EL (cell line): ENCODE data around the gene MBP.

Experiments used
- DNase-seq: peaks from one replicate; pipeline ENCODE4 v3.0.0-alpha.2; 2016

MBP gene

DNA sequence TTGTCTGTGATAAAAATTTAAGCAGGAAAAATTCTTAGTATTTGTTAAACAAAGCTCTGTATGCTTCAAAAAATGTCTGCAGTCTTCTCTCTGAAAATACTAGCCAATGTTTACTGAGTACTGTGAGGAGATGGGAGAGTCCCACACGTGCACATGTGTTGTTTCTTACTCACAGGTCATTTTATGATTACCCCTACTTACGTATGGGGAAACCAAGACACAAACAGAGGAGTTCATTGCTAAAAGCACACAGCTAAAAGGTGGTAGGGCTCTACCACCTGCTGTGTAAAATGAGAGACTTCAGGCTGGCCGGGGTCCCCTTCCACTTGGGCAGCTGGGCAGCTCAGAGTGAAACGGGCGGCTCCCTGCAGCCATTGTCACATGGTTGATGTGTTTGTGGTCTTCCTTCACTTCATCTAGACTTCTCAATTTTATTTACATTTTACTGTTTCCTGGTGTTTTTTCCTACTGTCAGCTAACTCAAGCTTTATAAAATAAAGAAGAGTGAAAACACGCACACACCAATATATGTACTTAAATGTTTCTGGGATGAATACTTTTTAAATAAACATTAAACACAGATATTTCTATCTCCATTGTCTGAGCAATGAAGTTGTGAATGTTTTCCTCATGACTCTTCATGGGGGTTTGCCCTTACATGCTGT is 71.2 kb downstream of the MBP start:
- DNase-seq, result peak; percentile 15

DNA sequence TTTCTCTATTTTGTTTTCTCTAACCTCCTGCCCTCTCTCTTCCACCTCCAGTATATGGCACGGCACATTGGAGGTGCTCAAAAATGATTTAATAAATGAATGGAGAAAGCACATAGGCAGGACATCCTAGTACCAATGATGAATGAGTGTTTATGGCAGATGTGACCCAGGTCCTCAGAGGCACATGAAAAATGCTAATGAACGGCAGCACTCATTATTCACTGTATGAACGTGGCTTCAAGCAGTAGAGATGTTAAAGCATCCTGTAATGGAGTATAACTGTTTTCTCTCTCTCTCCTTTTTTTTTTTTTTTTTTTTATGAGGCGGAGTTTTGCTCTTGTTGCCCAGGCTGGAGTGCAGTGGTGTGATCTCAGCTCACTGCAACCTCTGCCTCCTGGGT is 72.4 kb downstream of the MBP start:
- DNase-seq, result no peak

DNA sequence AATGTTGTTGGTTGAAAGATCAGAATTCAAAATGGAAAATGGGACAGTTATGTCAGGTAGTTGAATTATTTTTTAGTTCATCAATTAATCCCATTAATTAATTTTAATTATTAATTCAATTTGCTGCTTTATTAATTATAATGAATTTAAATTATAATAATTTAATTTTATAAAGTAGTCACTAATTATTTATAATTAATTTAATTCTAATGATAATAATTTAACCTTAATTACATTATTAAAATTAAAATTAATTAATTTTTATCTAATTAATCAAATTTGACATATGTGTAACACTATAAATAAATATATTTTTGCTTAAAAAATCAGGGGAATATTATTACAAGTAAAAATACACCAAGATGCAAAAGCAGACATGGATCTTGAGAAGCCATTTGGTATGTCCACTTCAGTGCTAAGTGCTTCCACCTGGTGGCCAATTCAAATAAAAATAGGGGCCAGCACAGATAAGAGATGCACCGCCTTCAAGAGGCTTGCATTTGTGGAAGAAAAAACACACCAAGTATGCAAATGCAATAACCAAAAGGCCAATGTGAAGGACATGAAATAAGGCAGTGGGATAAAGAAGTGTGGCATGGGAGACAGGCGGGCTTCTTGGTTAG is 73.2 kb downstream of the MBP start:
- peak; percentile 72 for DNase-seq

DNA sequence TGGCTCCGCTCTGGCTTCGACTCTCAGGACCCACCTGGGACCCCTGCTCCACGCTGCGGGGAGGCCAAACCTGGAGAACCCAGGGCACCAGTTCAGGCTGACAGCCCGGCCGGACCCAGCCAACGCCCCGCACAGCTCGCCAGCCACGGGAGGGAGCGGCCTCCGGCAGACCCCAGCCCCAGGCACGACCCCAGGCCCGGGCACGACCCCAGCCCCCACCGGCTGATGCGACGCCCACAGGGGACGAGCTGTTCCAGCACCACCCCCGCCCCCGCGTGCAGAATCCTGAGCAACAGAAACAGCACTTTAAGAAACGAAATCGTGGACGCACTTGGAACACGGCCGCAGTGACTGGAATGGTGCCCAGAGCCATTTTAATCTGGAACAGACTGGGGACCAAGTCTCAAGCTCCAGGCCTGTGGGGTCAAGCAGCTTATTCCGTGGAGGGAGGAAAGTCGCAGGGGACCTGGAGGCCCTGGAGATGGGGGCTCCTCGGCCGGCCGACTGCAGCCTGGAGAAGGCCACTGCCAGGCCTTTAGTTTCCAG is 74.2 kb downstream of the MBP start:
- no peak for DNase-seq

DNA sequence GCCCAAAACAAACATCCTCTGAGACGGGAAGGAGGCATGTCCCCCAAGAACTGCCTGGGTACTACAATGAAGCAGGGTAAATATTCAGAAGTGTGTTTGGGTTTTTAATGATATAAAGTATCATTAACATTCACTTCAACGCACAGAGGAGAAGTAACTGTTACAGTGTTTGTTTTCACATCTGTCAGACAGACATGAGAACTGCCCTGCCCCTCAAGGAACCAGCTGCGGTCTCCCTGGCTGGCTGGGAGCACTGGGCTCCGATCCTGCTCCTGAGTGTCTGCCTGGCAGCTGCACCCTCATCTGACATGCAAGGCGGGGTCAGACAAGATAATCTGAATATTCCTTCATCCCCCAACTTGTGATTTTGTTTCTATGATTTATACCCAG is 75.6 kb downstream of the MBP start:
- DNase-seq, result no peak

DNA sequence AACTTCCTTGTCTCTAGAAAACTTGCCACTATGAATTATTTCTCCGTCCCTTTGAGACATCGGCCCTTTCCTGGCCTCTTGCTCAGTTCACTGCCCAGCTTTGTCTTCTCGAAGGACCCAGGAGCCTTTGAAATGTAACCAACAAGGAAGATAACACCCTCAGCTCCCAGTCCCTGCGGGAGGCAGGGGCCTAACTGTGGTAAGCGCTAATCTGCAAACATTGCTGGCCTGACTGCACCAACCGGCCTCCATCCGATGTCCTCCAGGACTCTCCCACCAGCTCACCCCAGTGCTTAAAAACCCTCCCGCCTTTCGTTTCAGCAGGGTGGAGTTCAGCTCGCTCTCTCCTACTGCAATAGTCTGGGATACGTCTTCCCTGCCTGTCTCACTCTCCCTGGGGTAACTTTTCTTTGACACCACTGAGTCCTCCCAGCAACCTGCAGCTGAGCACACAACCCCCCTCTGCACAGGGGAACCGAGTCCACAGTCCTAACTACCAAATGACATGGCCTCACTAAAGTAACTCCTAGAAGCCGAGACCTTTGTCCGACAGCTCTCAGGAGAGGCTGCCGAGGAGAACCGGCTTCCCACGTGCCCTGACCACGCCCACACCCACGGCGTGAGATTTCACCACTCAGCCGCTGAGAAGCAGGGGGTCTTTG is 76.1 kb downstream of the MBP start:
- DNase-seq, result no peak

DNA sequence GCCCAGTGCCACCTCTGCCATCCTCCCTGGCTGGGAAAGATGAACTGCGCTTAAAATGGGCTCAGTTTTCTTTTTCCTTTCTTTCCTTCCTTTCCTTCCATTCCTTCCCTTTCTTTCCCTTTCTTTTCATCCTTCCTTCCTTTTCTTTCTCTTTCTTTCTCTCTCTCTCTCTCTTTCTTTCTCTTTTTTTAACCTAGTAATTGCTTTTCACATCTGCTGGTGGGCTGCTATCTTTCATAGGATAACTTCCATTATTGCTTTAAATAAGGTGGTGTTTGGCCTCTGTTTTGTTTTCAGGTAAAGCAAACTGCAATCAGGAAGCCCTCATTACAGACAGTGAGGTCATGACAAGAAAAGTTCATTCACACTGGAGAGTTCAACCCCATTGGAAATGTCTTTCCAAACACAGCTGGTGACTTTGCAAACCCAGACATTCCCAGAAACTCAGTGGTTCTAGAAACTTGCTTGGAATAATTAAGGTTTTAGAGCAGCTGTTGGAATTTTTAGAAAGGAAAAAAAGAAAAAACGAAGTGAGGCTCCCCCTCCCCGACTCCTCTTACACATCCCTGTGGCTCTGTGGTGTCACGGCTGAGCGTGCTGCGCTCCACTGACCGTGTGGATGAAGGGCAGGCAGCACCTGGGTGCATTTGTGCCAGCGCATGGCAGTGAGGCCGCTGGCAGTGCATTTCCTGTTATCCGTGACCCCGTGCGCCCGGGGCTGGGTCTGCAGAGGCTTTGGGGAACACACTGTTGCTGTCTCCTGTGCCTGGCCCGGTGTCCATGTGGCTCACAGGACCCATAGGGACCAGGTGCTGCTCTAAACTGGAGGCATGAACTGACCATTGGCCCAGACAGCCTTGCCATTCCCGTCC is 76.9 kb downstream of the MBP start:
- DNase-seq, result no peak

DNA sequence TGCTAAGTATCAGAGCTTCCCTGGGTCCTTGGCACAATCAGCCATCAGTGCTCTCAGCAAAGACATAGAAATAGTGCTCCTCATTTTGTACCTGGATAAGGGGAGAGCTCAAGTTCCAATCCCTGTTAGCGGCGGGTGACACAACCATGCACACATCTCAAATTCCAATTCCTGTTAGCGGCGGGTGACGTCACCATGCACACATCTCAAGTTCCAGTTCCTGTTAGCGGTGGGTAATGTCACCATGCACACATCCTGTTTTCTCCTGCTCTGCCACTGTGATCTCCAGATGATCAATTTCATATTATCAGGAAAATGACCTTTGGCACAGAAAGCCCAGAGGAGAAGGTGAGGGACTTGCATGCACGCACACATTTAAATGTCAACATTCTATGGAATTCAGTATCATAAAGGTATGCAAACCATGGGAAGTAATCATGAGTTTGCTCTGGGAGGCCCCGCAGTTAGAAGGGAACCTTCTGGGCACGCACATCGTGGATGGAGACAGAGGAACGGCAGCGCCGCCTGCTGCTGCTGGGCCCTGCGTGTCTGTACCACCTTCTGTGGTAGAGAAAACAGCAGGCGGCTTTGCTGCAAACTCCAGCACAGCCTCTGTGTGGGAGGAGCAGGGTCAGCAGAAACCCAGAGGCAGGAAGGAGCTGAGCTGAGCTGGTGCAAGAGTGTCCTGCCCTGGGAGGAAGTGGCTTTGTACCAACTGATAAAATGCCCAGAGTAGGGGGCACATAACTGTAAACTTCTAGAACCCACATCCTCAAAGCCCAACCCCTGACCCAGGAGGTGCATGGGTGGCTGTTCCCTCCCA is 77.8 kb downstream of the MBP start:
- peak; percentile 90 for DNase-seq

DNA sequence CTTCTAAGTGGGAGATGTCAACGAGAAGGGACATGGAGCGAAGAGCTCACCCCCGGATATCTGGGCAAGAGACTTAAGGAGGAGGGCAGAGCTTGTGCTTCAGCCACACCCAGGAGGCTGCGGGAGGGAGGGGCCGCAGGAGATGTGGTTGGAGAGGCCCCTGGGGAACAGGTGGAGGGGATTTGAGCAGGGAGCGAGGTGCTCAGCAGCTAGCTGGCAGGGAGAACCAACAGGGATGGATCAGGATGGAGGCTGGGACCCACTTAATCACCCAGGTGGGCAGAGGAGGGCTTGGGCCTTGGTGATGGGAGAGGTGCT is 78.3 kb downstream of the MBP start:
- DNase-seq, result no peak

DNA sequence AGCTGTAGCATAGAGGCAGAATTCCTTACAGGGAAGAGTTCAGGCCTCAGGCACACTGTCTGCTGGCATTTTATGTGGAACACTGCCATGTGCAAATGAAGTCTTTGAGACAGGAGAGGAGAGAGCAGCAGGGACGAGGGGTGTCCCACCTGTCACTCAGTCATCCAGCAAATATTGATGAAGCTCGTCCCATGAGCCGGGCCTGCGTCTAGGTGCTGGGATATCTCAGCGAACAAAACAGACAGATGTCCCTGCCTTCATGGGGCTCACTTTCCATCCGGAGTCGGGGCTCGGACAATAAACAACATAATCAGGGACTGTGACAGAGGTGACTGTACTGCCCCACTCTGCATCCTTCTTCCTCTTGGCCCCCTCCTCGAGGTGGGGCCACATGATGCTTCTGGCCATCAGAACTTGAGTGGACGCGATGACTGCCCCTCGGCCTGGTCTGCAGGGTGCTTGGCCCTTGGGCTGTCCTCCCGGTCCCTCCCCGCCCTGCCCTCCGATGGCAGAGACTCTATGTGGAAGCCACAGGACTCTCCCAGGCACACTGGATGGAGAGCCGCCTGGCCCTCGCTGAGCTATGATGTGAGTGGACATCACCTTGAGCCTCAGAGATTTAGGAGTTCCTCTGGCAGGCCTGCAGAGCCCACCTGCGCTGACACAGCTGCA is 78.8 kb downstream of the MBP start:
- no peak for DNase-seq

DNA sequence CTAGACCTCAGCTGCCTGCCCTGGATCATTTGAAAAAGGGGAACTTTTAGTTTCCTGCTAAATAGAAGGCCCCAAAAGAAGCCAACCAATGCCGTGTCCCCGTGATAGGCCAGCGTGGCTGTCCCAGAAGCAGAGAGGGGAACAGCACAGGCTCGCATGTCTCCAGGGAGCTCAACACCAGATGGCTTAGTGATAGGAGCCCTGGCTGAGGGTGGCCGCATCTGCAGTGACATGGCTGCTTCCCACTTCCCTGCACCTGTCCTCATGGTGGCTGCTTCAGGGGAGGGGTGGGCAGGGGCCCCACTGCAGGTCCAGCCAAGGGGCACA is 79.6 kb downstream of the MBP start:
- no peak for DNase-seq

DNA sequence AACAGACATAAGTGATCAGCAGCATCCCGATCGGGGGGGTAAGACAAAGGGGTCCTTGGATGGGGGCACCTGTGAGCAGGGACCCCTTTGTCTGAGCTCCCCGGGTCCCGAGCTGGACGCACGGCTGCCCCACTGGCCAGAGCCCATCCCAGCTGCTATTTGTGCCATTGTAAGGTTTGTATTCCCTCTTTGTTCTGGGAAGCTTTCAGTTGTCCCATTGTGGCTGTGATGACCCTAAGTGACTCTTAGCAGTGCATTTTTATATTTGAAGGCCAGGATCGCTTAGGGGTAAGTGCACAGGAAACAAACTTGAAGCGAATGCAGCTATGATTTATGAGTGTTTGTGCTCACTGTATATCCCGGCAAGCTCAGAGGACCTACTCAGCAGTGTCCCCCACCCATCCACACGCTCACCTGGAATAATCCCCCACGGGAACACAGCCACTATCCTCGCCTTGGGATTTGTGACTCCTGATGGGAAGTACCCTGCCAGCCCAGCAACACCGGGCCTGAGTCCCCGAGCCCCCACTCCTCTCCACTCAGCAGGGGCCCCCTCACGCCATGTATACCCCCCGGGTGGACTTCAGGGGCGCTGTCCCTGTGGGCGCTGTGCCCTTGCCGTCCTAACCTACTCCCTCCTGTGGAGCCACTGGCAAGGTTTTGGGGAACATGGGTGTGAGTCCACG is 80.1 kb downstream of the MBP start:
- no peak for DNase-seq

DNA sequence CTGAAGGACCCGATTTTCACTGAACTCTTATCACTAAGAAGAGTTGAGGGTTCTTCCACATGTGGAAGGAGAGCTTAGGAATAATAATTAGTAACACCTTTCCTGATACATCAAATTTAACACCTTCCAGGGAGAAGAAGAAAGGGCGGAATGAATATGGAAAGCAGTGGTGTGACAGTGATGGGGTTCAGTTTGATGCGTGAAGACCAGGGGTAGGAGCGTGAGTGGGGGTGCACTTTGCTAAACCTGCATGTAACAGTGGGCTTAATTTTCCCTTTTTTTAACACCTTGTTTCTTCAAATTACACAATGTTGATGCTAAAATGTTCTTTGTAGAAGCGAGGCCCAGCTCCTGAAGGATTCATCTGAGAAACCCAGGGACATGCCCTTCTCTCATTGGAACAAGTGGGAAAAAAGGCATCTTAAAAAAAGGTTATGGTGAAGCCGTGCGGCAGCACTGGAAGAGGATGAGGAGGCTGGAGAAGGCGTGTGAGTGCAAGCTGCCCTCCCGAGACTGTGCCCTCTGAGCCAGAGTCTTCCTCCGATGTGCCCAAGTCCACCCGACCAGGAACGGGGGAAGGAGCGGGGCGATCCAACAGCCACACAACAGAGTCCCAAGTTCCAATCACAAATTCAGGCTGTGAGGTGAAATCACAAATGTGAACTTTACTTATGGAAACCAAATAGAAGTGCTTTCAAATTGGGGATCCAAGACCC is 80.8 kb downstream of the MBP start:
- no peak for DNase-seq

DNA sequence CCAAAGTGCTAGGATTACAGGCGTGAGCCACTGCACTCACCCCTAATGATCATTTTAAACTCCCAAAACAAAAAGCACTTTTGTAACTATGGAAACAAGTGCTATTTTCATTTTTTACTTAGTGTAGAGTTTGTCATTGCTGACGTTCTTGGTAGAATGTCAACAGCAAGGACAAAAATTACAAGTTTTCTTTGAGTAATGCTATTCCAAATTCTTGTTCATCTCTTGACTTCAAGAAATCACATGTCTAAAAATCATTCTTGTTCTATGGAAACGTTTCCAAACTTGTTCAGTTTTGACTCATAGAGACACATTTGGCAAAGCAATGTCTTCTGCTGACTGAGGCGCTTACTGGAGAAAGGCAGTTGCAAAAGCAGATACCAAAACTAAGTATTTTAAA is 82.6 kb downstream of the MBP start:
- no peak for DNase-seq

DNA sequence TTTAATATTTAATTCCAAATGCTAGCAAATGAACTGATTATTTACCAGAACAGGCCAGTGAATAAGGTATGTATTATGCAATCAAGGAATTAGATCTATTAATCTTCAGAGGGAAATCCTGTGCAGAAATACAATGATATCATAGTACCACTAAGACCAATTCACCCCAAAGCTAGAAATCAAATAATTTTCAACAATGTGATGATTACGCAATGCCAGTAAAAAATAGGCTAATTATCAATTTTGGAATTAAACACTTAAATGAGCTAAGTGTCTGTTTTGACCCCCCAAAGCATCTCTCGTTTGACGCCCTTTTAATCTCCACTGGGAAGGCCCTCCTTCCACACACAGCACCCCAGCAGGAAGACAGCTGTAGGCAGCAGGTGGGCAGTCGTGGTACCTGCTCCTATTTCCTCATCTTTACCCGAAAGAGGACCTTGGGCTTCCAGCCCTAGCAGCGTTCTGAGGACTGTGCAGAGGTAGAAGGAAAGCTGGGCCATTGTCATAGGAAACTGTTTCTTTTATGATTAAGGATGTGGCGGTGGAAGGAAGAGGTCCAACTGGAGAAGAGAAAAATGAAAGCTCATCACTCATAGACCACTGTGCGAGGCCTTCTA is 84.7 kb downstream of the MBP start:
- no peak for DNase-seq

DNA sequence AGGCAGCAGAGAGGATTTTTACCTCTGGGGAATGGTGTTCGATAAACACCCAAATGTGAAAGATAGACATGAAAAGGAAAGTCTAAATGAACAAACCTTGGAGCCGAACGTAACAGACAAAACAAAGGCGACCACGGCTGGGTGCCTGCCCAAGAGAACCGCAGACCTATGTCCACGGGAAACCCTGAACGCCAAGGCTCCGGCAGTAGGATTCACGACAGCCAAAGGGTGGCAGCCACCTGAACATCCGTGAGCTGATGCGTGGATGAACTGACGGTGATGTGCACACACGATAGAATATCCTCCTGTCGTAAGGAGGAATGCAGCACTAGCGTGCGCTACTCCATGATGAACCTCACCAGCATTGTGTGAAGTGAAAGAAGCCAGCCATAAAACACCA is 85.6 kb downstream of the MBP start:
- DNase-seq, result no peak

DNA sequence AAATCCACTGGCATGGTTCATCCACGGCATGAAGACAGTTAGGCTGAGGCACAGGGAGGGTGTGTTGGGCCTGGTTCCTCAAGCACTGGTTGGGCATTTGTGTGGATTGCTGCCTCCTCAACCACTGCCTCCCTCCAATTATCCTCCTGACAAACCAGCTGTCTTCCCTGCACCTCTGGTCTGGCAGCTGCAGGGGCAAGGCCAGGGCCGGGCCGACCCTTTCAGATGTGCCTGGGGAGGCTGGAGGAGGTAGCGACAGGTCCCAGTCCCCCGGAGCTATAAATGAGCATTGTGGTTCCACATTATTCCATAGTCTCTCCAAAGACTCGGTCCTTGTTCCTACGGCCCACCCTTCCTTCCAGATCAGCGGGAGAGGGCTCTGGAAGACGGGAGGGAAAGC is 86.2 kb downstream of the MBP start:
- DNase-seq, result no peak

DNA sequence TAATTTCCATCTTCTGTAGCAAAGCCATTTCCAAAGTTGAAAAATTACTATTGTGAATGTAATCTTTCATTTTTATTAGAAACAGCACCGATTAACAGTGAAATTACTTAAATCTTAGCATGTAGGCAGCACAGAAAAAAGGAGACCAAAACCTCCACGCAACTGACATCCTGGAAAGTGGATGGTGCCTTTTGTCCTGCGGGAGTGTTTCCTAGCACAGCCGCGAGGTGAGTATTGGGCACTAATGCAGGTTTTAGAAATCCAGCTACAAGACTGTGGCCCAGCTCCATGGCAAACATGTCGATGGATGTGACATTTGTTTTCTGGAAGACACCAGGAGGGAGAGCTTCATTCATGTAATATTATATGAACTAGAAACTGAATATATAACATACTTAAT is 86.9 kb downstream of the MBP start:
- DNase-seq, result no peak

DNA sequence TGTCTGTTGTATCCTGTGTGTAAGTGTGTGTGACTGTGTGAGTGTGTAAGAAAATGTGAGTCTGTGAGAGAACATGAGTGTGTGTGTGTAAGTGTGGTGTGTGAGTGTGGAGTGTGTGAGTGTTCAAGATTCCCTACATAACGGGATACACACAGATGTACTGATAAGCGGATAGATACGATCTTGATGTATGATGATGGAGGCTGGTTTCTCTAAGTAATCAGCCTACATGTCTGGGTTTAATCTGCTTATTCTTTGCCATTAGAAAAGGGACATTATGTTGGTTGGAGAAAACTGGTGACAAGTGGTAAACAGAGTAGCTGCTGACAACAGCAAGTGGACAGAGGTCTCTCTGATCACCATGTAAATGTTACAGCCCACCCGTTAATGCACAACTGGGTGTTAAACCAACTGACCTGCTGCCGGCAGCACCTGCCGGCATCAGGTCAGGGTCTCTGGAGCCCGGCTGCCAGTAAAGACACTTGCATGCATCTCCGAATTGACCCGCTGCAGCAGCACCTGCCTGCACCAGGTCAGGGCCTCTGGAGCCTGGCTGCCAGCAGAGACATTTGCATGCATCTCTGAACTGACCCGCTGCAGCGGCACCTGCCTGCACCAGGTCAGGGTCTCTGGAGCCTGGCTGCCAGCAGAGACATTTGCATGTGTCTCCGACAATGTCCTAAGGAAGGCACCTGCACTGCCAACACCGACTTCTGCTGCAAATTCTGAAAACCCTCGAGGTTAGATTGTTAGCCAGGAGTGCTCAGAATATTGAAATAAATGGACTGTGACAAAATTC is 87.5 kb downstream of the MBP start:
- DNase-seq, result no peak
